DOHH2 (cell line): Measurements from ENCODE around the gene CITED4.

Source experiments
- H3F3A ChIP-seq: fragments of 200-600 bp; sonication (generic), shearing (Covaris generic); 2 replicates; pipeline ENCODE4 v1.6.0; 2016; ENCODE audit warnings: antibody characterized with exemption, mild to moderate bottlenecking; ENCODE audit not compliant: control insufficient read depth, insufficient read depth
- H3K27ac ChIP-seq: fragments of 200-600 bp; sonication (generic); 2 replicates; pipeline ENCODE4 v1.5.1; 2014; ENCODE audit warnings: low read depth, mild to moderate bottlenecking, low read length, moderate library complexity
- H3K27me3 ChIP-seq: fragments of 200-600 bp; sonication (generic); 2 replicates; pipeline ENCODE4 v1.6.1; 2014; ENCODE audit warnings: mild to moderate bottlenecking, low read length, mixed read lengths; ENCODE audit not compliant: control insufficient read depth
- H3K36me3 ChIP-seq: fragments of 200-600 bp; sonication (generic); 2 replicates; pipeline ENCODE4 v1.6.1; 2014; ENCODE audit warnings: mild to moderate bottlenecking, low read length, moderate library complexity, mixed read lengths; ENCODE audit not compliant: control insufficient read depth
- H3K4me1 ChIP-seq: fragments of 200-600 bp; sonication (generic); 2 replicates; pipeline ENCODE4 v1.6.1; 2014; ENCODE audit warnings: mild to moderate bottlenecking, low read length, mixed read lengths; ENCODE audit not compliant: control insufficient read depth
- H3K4me2 ChIP-seq: fragments of 200-600 bp; sonication (generic); 2 replicates; pipeline ENCODE4 v1.6.0; 2014; ENCODE audit warnings: mild to moderate bottlenecking, low read length, moderate library complexity
- H3K4me3 ChIP-seq: fragments of 200-600 bp; sonication (generic); 2 replicates; pipeline ENCODE4 v1.5.1; 2014; ENCODE audit warnings: mild to moderate bottlenecking, low read length, mixed read lengths
- H3K79me2 ChIP-seq: fragments of 200-600 bp; sonication (generic); 2 replicates; pipeline ENCODE4 v1.6.1; 2014; ENCODE audit warnings: mild to moderate bottlenecking, low read length, mixed read lengths; ENCODE audit not compliant: control insufficient read depth
- H3K9me2 ChIP-seq: fragments of 200-600 bp; sonication (generic); replicated peaks from 2 replicates; pipeline ENCODE4 v1.6.1; 2014; ENCODE audit warnings: mild to moderate bottlenecking, low read length, mixed read lengths; ENCODE audit not compliant: control insufficient read depth
- H3K9me3 ChIP-seq: fragments of 200-600 bp; sonication (generic); 2 replicates; pipeline ENCODE4 v1.6.1; 2014; ENCODE audit warnings: antibody characterized with exemption, low read length, mixed read lengths; ENCODE audit not compliant: control insufficient read depth, insufficient read depth
- H4K20me1 ChIP-seq: fragments of 200-600 bp; sonication (generic); 2 replicates; pipeline ENCODE4 v1.6.0; 2014; ENCODE audit warnings: low read depth, mild to moderate bottlenecking, antibody characterized with exemption, low read length, moderate library complexity; ENCODE audit not compliant: control insufficient read depth, insufficient read depth
- CTCF ChIP-seq: fragments of 200-600 bp; sonication (generic); IDR thresholded peaks from one replicate; pipeline ENCODE4 v1.5.1; 2014; ENCODE audit warnings: antibody characterized with exemption, mild to moderate bottlenecking, low read depth, low read length; ENCODE audit not compliant: poor library complexity, severe bottlenecking
- EZH2phosphoT487 ChIP-seq: fragments of 200-600 bp; sonication (generic); IDR thresholded peaks from 2 replicates; pipeline ENCODE4 v1.6.1; 2017; ENCODE audit warnings: borderline replicate concordance, mild to moderate bottlenecking, antibody characterized with exemption, low read length, moderate library complexity, mixed read lengths

Gene CITED4

DNA sequence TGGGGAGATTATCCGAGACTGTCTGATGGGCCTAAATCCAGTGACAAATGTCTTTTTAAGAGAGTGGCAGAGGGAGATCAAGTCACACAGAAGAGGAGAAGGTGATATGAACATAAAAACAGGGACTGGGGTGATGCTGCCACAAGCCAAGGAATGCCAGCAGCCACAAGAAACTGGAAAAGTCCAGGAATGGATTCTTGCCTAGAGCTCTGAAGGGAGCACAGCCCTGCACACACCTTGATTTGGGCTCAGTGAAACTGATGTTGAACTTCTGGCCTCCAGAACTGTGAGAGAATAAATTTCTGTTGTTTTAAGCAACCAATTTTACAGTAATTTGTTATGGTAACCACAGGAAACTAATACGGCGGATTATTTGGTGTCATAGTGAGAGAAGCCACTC, 19.5 kb downstream of the CITED4 start:
- H3K27me3 ChIP-seq = peaks cover 3% of the 10 kb centered on the region; the same call in 1 of the 2 replicates
- H3K27ac ChIP-seq = no peak overlapping the region
- H3K9me3 ChIP-seq = no peaks in the 10 kb centered on the region
- no peaks in the 10 kb centered on the region for H3K4me1 ChIP-seq
- H3K4me3 ChIP-seq = no peak overlapping the region
- H3F3A ChIP-seq = no peaks in the 10 kb centered on the region
- H3K9me2 ChIP-seq = no peaks in the 10 kb centered on the region
- no peaks in the 10 kb centered on the region for H4K20me1 ChIP-seq
- TF ChIP-seq EZH2phosphoT487 (no peak), CTCF (no peak)
- no peaks in the 10 kb centered on the region for H3K79me2 ChIP-seq
- H3K4me2 ChIP-seq = no peak overlapping the region
- no peaks in the 10 kb centered on the region for H3K36me3 ChIP-seq

- H3K36me3 ChIP-seq = no peaks in the 10 kb centered on the region
- no peaks in the 10 kb centered on the region for H3F3A ChIP-seq
These were observed 20.0 kb downstream of the CITED4 start for GRCh38 chr1:40842207-40842606.

GRCh38 chr1:40841602-40842001, 20.6 kb downstream of the CITED4 start:
- Histone ChIP-seq H3K9me3 (no peaks in the 10 kb centered on the region), H3K9me2 (no peaks in the 10 kb centered on the region), H3K27me3 (no peaks in the 10 kb centered on the region), H3K4me1 (no peaks in the 10 kb centered on the region), H3K79me2 (no peaks in the 10 kb centered on the region), H3K4me2 (no peak overlapping the region), H3K27ac (no peak overlapping the region), H3K4me3 (no peak overlapping the region), H3F3A (no peaks in the 10 kb centered on the region), H3K36me3 (no peaks in the 10 kb centered on the region), H4K20me1 (no peaks in the 10 kb centered on the region)
- TF ChIP-seq CTCF = no peak
- no peak for TF ChIP-seq EZH2phosphoT487

More at GRCh38 chr1:40842207-40842606, 20.0 kb downstream of the CITED4 start:
- H3K9me3 ChIP-seq = no peaks in the 10 kb centered on the region
- no peaks in the 10 kb centered on the region for H3K79me2 ChIP-seq
- H4K20me1 ChIP-seq = no peaks in the 10 kb centered on the region
- no peak for TF ChIP-seq CTCF
- no peak for TF ChIP-seq EZH2phosphoT487
- peaks cover 3% of the 10 kb centered on the region; the same call in 1 of the 2 replicates for H3K27me3 ChIP-seq
- no peaks in the 10 kb centered on the region for H3K4me1 ChIP-seq
- H3K4me3 ChIP-seq = no peak overlapping the region
- no peaks in the 10 kb centered on the region for H3K9me2 ChIP-seq
- no peak overlapping the region for H3K27ac ChIP-seq
- H3K4me2 ChIP-seq = no peak overlapping the region
